Caki2 (cell line): ENCODE data around the gene CCNI. TPM values are rescaled to one million over a fixed set of nuclear protein-coding genes. Genes with fewer than 3 reads are reported as not detected.

Experiments used
- total RNA-seq: library from RNA; depleted of rRNA; stranded (reverse); fragments of >200 nt; shearing (Covaris generic); gene quantifications from 2 replicates; pipeline ENCODE4 v1.2.3, GENCODE V29; 2014; ENCODE audit warnings: low replicate concordance; rRNA removed

The CCNI gene
- total RNA-seq, 1 experiment from 2014 or later = 136 TPM

Other genes starting within 250 kb of the CCNI start
- not detected in 2 replicates for gene SOWAHB, start 177.8 kb downstream of the CCNI start, total RNA-seq
- 33.7 and 37.6 TPM in 2 replicates for gene SEPTIN11, start 126.2 kb downstream of the CCNI start, total RNA-seq
- gene CCNG2, start 81.2 kb upstream of the CCNI start, total RNA-seq = 38.0 and 46.9 TPM in 2 replicates